GM12801 (cell line): ENCODE measurements around the gene PSMD8.

Source experiments
- TF ChIP-seq, protein P1 (sequence below): IDR thresholded peaks from one replicate; pipeline ENCODE4 v1.5.1; 2011; ENCODE audit warnings: control low read depth; ENCODE audit not compliant: insufficient read length; ENCODE audit errors: extremely low read depth

PSMD8 gene

GRCh38 chr19:38337360-38337653, 37.1 kb upstream of the PSMD8 start:
- TF ChIP-seq, protein P1, sequence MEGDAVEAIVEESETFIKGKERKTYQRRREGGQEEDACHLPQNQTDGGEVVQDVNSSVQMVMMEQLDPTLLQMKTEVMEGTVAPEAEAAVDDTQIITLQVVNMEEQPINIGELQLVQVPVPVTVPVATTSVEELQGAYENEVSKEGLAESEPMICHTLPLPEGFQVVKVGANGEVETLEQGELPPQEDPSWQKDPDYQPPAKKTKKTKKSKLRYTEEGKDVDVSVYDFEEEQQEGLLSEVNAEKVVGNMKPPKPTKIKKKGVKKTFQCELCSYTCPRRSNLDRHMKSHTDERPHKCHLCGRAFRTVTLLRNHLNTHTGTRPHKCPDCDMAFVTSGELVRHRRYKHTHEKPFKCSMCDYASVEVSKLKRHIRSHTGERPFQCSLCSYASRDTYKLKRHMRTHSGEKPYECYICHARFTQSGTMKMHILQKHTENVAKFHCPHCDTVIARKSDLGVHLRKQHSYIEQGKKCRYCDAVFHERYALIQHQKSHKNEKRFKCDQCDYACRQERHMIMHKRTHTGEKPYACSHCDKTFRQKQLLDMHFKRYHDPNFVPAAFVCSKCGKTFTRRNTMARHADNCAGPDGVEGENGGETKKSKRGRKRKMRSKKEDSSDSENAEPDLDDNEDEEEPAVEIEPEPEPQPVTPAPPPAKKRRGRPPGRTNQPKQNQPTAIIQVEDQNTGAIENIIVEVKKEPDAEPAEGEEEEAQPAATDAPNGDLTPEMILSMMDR: no peak

DNA sequence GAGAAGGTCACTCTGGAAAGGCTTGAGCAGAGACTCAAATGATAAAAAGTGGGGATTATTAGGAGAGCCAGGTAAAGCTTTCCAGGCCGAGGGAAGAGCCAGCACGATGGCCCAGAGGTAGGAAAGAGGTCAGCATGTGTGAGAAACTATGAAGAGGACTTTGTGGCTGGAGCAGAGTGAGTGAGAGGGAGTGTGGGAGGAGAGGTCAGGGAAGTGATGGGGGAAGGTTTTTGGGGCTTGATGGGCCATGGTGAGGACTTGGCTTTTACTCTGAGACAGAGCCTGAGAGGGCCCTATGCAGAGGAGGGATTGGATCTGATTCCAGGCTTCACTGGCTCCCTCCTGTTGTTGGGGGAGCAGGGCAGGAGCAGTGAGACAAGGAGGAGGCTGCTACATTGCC, 33.4 kb upstream of the PSMD8 start:
- TF ChIP-seq, protein P1: no peak

DNA sequence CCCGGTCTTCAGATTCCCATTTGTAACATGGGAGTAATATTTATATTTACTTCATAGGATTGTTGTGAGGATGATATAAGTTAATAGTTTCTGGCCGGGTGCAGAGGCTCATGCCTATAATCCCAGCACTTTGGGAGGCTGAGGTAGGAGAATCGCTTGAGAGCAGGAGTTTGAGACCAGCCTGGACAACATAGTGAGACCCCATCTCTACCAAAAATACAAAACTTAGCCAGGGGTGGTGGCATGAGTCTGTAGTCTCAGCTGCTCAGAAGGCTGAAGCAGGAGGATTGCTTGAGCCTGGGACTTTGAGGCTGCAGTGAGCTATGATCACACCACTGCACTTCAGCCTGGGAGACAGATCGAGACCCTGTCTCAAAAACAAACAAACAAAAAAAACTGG, 27.5 kb upstream of the PSMD8 start:
- TF ChIP-seq, protein P1: no peak

DNA sequence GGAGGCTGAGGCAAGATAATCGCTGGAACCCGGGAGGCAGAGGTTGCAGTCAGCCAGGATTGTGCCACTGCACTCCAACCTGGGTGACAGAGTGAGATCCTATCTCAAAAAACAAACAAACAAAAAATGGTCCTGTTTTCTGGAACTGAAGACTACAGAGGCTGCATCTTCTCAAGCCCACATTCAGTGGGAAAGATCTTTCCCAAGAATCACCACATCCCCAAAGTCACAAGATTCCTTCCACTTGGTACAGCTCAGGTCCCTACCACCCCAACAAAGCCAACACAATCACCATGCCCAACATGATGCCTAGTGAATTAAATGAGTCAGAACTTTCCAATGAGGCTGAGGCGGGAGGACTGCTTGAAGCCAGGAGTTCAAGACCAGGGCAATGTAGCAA, 23.5 kb upstream of the PSMD8 start:
- TF ChIP-seq, protein P1: no peak

DNA sequence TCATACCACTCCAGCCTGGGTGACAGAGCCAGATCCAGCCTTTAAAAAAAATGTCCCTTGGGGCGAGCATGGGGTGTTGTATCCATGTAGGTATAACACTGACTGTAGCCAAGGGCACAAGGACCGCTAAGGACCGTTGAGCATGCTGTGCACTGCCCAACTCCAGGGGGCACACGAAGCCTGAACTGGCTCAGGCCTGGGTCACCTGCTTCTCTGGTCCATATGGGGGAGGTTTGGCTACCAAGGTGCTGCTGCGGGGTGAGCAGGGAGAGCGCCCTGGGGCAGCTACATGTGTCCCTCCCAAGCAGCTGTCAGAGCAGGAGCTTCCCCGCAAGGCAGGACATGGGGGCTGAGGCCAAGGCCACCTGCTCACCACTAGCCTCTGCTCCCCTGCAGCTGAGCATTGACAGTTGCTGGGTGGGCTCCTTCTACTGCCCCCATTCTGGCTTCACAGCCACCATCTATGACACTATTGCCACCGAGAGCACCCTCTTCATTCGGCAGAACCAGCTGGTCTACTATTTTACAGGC, 22.4 kb upstream of the PSMD8 start:
- TF ChIP-seq, protein P1: no peak

DNA sequence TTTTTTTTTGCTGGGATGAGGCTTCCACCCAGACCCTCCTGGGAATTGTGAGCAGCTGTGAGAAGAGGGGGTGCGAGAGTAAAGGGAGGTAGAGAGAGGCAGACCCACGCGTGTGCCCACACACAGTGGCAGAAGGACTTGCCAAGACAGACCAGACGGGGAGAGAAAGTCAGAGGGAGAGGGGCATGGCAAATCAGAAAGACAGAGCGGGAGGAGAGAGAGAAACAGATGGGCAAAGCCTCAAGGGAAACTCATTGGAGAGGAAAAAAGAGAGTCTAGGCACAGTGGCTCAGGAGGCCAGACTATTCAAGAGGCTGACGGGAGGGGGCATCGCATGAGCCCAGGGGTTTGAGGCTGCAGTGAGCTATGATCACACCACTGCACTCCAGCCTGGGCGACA, 21.8 kb upstream of the PSMD8 start:
- TF ChIP-seq, protein P1: no peak

- TF ChIP-seq, protein P1: no peak
Measured at GRCh38 chr19:38355728-38356725, 18.3 kb upstream of the PSMD8 start.
